ENCODE results near the gene CNPPD1.

- TF ChIP-seq CTCF (IDR thresholded peaks at IDR 0.05): no peak
- TF ChIP-seq ETV6 (CRISPR knock-in tag; IDR thresholded peaks at IDR 0.05): no peak
Observed at GRCh38 chr2:219213026-219213415, 36.3 kb upstream of the CNPPD1 start.
